Measurements from ENCODE around the gene GAB2.

DNA sequence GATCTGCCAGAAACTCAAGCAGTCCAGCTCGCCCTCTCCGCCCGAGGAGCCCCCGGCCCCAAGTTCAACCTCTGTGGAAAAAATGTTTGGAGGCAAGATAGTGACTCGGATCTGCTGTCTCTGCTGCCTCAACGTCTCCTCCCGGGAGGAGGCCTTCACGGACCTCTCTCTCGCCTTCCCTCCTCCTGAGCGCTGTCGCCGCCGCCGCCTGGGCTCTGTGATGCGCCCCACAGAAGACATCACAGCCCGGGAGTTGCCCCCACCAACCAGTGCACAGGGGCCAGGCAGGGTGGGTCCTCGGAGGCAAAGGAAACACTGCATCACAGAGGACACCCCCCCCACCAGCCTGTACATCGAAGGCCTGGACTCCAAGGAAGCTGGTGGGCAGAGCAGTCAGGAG is 208.1 kb downstream of the GAB2 start:
- TF ChIP-seq, protein P1, sequence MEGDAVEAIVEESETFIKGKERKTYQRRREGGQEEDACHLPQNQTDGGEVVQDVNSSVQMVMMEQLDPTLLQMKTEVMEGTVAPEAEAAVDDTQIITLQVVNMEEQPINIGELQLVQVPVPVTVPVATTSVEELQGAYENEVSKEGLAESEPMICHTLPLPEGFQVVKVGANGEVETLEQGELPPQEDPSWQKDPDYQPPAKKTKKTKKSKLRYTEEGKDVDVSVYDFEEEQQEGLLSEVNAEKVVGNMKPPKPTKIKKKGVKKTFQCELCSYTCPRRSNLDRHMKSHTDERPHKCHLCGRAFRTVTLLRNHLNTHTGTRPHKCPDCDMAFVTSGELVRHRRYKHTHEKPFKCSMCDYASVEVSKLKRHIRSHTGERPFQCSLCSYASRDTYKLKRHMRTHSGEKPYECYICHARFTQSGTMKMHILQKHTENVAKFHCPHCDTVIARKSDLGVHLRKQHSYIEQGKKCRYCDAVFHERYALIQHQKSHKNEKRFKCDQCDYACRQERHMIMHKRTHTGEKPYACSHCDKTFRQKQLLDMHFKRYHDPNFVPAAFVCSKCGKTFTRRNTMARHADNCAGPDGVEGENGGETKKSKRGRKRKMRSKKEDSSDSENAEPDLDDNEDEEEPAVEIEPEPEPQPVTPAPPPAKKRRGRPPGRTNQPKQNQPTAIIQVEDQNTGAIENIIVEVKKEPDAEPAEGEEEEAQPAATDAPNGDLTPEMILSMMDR (IDR thresholded peaks at IDR 0.05), result no peak
- TF ChIP-seq POLR2A (IDR thresholded peaks at IDR 0.05) (no peak), EP300 (IDR thresholded peaks at IDR 0.05) (no peak), POLR2AphosphoS5 (IDR thresholded peaks at IDR 0.05) (no peak)

Measured in suprapubic skin (tissue), 4 donors.